ENCODE measurements around the gene NCAM1.

DNA sequence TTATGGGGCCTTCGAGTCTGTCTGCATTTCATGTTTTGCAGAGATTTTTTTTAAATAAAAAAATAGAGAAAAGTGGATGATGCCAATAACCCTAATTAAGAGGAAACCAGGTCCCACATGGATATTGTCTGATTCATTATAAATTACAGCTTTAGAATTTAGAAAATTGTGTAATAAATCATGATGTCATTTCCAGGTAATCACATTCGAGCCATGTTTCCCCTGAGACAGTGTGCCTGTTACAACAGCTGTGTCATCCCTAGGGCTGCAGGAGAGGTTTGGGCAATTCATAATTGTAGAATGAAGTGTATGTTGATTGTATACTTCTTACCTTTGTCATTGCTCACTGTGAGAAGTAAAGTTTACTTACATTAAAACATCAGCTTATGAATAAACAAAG, 38.3 kb downstream of the NCAM1 start:
- TF ChIP-seq, protein P1, sequence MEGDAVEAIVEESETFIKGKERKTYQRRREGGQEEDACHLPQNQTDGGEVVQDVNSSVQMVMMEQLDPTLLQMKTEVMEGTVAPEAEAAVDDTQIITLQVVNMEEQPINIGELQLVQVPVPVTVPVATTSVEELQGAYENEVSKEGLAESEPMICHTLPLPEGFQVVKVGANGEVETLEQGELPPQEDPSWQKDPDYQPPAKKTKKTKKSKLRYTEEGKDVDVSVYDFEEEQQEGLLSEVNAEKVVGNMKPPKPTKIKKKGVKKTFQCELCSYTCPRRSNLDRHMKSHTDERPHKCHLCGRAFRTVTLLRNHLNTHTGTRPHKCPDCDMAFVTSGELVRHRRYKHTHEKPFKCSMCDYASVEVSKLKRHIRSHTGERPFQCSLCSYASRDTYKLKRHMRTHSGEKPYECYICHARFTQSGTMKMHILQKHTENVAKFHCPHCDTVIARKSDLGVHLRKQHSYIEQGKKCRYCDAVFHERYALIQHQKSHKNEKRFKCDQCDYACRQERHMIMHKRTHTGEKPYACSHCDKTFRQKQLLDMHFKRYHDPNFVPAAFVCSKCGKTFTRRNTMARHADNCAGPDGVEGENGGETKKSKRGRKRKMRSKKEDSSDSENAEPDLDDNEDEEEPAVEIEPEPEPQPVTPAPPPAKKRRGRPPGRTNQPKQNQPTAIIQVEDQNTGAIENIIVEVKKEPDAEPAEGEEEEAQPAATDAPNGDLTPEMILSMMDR (IDR thresholded peaks at IDR 0.05) = no peak
- no peak for TF ChIP-seq POLR2A (IDR thresholded peaks at IDR 0.05)

Data from Peyer's patch (tissue), 4 donors.